MG63 (cell line): ENCODE results near the gene CYBRD1. TPM values are rescaled to one million over a fixed set of nuclear protein-coding genes. Genes with fewer than 3 reads are reported as not detected.
"Not testable (repeated sequence)": the region's sequence is repeated elsewhere in the genome, so short reads cannot be mapped to it uniquely, and the experiment has no call there.

Source experiments
- DNase-seq: peaks from one replicate; pipeline ENCODE4 v3.0.0-alpha.2; 2020
- H3K27me3 ChIP-seq: fragments of 250-450 bp; sonication (Bioruptor Pico); 2 replicates; pipeline ENCODE4 v1.5.1; 2020; ENCODE audit warnings: mild to moderate bottlenecking, moderate library complexity
- H3K36me3 ChIP-seq: fragments of 250-450 bp; sonication (Bioruptor Pico); 2 replicates; pipeline ENCODE4 v1.5.1; 2020; ENCODE audit warnings: mild to moderate bottlenecking, moderate library complexity
- H3K4me3 ChIP-seq: fragments of 250-450 bp; sonication (Bioruptor Pico); 2 replicates; pipeline ENCODE4 v1.5.1; 2020; ENCODE audit warnings: mild to moderate bottlenecking, moderate library complexity
- H3K9me3 ChIP-seq: fragments of 250-450 bp; sonication (Bioruptor Pico); 2 replicates; pipeline ENCODE4 v1.5.1; 2020; ENCODE audit warnings: mild to moderate bottlenecking, moderate library complexity
- total RNA-seq: library from RNA; depleted of rRNA; stranded (reverse); fragments of >200 nt; shearing (Covaris generic); gene quantifications from 2 replicates; pipeline ENCODE4 v1.2.3, GENCODE V29; 2014; ENCODE audit warnings: low replicate concordance; rRNA removed

Gene CYBRD1, protein sequence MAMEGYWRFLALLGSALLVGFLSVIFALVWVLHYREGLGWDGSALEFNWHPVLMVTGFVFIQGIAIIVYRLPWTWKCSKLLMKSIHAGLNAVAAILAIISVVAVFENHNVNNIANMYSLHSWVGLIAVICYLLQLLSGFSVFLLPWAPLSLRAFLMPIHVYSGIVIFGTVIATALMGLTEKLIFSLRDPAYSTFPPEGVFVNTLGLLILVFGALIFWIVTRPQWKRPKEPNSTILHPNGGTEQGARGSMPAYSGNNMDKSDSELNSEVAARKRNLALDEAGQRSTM
- 56.3 and 58.5 TPM in 2 replicates for total RNA-seq

DNA sequence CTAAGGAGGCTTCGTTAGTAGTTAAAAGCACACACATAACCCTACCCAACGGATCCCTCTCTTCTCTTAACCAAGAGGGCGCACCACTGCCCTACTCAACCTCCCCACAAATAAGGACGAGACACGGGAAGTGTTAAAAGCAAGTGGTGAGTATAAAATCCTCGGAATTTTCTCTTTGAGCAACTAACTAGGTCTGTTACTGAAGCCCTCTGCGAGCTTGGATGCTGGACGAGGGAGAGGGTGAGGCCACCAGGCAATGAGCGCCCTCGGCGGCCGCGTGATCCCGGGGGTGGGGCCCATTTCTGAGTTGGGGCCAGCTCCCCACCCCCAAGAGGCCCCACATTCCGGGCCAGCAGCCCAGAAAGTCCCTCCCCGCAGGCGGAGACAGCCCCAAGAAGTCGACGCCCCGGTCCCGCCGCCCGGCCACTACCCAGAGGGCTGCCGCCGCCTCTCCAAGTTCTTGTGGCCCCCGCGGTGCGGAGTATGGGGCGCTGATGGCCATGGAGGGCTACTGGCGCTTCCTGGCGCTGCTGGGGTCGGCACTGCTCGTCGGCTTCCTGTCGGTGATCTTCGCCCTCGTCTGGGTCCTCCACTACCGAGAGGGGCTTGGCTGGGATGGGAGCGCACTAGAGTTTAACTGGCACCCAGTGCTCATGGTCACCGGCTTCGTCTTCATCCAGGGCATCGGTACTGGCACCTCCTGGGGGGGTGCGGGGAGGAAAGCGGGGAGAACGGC, at the start of gene CYBRD1:
Gene CYBRD1, plus strand, starts transcription at position 423 of the 736 bp plus-strand sequence. Its CDS starts 72 bp downstream, at position 495.
- Histone ChIP-seq H3K9me3 (no peaks in the 10 kb centered on the region), H3K36me3 (peaks cover 7% of the 10 kb centered on the region), H3K4me3 (peak within 1 kb of the TSS; percentile 84), H3K27me3 (no peaks in the 10 kb centered on the region)
- DNase-seq, result peak; percentile 88

DNA sequence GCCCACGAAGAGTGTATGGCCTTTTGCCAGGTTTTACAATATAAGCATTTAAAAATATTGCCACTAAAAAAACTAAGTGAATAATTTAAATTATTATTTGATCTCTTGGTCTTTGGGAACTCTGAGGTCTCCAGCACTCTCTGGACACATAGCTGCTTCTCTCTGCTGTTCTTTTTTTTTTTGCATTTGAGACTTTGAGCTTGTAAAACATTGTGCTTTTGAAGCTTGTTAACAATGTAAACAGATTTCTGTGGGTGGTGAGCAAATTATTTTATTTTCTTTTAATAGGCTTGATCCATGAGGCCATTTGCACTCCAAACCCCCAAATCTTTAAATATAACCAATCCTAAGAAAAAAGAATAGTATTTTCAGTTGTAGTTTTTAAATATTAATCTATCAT, 46.3 kb upstream of the CYBRD1 start:
- H3K36me3 ChIP-seq, result peaks cover 46% of the 10 kb centered on the region
- H3K27me3 ChIP-seq, result no peaks in the 10 kb centered on the region
- no peaks in the 10 kb centered on the region for H3K9me3 ChIP-seq
- DNase-seq, result no peak
- H3K4me3 ChIP-seq, result no peak overlapping the region

DNA sequence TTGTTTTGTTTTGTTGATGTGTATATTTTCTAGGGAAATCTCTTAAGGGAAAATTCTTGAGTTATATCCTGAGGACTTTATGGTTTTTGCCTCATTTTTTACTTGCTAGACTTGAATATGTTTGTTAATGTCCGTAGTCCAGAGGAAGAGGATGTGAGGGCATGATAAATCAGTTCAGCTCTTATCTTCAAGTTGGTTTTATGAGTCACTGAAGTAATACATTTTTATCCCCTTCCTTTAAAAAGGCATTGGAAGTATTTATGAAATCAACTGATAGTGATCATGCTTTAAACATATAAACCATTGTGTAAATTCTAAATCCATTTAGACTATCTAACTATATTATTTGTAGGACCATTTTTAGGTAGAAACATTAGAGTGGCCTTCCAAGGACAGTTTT, 43.9 kb upstream of the CYBRD1 start:
- Histone ChIP-seq H3K4me3 (no peak overlapping the region), H3K36me3 (peaks cover 33% of the 10 kb centered on the region)
- no peak for DNase-seq

DNA sequence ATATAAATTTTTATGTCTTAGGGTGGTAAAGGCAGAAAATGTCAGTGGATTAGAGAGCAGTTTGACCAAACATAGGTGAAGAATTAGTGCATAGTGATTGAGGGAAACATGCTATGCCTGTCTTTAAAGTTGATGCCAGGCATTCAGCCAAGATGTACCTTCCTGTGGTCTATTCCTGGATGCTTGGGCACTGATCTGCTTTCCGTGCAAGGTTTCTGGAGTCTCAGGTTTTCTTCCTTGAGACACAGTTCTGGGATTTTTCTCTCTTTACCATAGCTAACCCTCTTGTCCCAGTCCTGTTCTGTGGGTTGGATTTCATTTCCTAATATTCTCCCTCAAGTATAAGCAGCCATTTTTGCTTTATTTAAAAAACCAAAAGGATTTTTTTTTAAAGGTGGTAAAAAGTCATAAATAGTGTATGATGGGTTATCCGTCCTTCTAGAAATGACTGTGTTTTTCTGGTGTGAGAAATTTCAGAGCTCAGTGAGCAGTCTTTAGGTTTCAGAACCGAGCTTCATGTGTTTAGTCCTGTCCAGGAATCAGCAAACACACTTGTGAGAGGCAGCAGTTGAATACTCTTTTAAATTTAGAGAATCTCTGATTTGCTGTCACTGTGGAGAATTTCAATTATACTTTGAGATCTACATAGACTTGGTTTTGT, 43.0 kb upstream of the CYBRD1 start:
- Histone ChIP-seq H3K36me3 (peaks cover 26% of the 10 kb centered on the region), H3K9me3 (no peaks in the 10 kb centered on the region), H3K27me3 (no peaks in the 10 kb centered on the region), H3K4me3 (no peak overlapping the region)
- no peak for DNase-seq

More for the DNA sequence above, 43.9 kb upstream of the CYBRD1 start:
- no peaks in the 10 kb centered on the region for H3K9me3 ChIP-seq
- H3K27me3 ChIP-seq, result no peaks in the 10 kb centered on the region

DNA sequence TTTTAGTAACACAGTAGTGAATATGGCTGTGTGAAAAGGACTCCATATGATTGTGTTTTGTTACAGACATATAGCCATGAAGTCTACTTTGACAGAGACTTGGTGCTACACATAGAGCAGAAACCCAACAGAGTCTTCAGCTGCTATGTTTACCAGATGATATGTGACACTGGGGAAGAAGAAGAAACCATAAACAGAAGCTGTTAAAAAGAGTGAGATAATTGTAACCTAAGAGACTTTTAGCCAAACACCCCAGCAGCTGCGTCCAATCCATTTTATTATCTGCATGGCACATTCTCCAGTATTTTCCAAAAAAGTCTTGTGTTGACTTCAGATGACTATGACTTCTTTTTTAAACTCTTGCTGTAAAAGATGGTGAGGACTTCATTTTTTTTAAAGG, 41.4 kb upstream of the CYBRD1 start:
- Histone ChIP-seq H3K9me3 (no peaks in the 10 kb centered on the region), H3K27me3 (no peaks in the 10 kb centered on the region), H3K4me3 (no peak overlapping the region), H3K36me3 (peaks cover 17% of the 10 kb centered on the region; the same call in 1 of the 2 replicates)
- no peak for DNase-seq

DNA sequence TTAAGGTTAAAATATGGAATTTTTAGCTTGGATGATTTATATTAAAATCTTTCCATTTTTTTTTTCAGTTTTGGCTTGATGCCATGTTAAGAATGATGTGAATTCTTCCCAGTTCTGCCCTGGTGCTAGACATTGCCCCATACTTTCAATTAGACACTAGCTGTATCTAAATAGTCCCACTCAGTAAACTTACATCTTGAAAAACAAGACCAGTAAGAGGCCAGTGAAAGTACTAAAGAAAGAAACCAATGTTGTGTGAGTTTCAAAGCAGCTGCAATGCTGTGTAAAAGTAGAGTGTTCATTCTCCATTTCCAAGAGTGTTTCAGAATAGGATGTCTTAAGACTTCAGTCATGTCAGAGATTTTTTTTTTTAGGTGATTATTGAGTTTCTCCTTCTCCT, 40.0 kb upstream of the CYBRD1 start:
- H3K27me3 ChIP-seq, result no peaks in the 10 kb centered on the region
- peaks cover 14% of the 10 kb centered on the region; the same call in 1 of the 2 replicates for H3K36me3 ChIP-seq

DNA sequence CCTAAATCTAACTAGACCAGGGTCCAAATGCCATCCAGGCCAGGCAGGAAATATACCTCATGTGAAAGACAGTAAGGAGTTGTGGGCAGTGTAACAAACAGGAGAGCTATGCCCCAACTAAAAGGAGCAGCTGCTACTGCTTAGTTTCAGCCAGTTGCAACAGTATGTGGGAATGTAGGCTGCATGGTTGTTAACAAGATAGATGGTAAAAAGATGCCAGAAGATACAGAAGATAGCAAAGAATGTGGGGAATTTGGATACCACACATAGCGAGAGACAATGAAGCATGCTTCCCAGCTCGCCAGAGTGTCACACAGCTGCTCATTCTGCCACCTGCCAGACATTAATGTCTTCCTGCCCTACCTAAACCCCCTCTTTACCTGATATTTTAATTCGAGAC, 39.4 kb upstream of the CYBRD1 start:
- H3K9me3 ChIP-seq, result no peaks in the 10 kb centered on the region
- no peaks in the 10 kb centered on the region for H3K27me3 ChIP-seq
- peaks cover 14% of the 10 kb centered on the region; the same call in 1 of the 2 replicates for H3K36me3 ChIP-seq
- H3K4me3 ChIP-seq, result no peak overlapping the region
- DNase-seq, result no peak

More for the DNA sequence above, 40.0 kb upstream of the CYBRD1 start:
- H3K4me3 ChIP-seq, result no peak overlapping the region
- H3K9me3 ChIP-seq, result no peaks in the 10 kb centered on the region
- DNase-seq, result no peak

DNA sequence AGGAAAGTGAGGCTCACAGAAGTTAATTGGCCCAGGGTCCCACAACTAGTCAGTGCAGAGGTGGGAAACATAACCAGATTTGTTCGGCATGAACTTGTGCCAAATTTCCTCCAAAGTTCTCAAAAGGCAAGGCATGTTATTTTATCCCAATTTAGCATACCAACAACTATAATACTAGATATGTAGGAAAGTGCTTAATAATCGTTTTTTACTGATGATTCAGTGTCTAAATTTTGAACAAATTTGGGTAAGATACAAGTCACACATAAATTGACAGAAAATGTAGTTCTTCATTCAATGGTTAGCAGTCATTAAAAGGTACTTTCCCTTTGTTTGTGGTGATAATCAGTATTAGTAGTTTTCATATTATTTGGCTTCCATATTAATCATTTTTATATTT, 38.5 kb upstream of the CYBRD1 start:
- Histone ChIP-seq H3K36me3 (peaks cover 14% of the 10 kb centered on the region; the same call in 1 of the 2 replicates), H3K4me3 (no peak overlapping the region), H3K9me3 (no peaks in the 10 kb centered on the region), H3K27me3 (no peaks in the 10 kb centered on the region)
- no peak for DNase-seq

DNA sequence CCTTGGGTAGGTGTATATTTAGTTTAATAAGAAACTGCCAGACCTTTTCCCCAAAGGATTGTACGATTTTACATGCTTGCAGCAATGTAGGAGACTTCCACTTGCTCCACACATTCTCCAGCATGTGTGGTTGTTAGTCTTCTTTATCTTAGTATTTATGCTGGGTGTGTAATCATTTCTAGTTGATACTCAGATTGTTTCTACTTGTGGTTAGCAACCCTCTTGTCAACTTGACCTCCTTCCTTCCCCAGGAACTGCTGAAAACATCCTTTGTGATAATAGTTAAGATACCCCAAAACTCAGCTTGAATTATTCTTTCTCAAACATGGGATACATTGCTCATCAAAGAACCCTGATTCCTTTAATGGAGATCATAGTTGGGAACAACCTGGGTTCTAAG, 37.2 kb upstream of the CYBRD1 start:
- H3K4me3 ChIP-seq, result no peak overlapping the region
- no peaks in the 10 kb centered on the region for H3K27me3 ChIP-seq
- H3K36me3 ChIP-seq, result peaks cover 11% of the 10 kb centered on the region; the same call in 1 of the 2 replicates
- H3K9me3 ChIP-seq, result no peaks in the 10 kb centered on the region
- DNase-seq, result no peak

DNA sequence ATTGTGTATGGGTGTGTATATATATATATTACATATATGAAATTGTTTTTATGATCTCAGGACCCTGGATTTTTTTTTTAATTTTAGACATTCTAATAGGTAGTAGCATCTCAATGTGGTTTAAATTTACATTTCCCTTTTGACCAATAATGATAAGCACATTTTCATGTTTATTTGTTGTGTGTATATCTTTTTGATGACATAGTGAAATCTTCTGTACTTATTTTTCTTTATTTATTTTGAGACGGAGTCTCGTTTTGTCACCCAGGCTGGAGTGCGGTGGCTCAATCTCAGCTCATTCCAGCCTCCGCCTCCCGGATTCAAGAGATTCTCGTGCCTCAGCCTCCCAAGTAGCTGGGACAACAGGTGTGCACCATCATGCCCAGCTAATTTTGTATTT, 35.1 kb upstream of the CYBRD1 start:
- DNase-seq, result no peak
- Histone ChIP-seq H3K4me3 (no peak overlapping the region), H3K27me3 (no peaks in the 10 kb centered on the region), H3K9me3 (no peaks in the 10 kb centered on the region), H3K36me3 (no peaks in the 10 kb centered on the region; the same call in 1 of the 2 replicates)

DNA sequence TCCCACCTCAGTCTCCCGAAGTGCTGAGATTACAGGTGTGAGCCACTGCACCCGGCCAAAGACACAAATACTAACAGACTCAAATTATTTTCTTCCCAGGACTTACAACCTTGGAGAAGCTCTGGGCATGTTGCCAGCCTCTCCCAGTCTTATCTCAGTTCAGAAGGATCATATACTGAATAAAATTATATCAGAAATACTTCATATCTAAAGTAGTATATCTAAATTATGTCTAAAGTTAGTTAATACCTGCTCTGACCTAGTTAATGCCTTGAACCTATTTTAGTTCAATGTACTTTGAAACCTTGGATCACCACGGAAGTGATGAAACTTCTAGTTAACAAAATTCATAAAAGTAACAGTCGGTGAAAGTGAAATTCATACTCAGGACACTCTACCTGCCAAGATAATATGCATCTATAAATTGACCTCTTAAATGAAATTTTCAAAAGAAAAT, 34.4 kb upstream of the CYBRD1 start:
- no peak overlapping the region for H3K4me3 ChIP-seq
- H3K36me3 ChIP-seq, result no peaks in the 10 kb centered on the region; the same call in 1 of the 2 replicates
- DNase-seq, result no peak
- H3K27me3 ChIP-seq, result no peaks in the 10 kb centered on the region
- H3K9me3 ChIP-seq, result no peaks in the 10 kb centered on the region

DNA sequence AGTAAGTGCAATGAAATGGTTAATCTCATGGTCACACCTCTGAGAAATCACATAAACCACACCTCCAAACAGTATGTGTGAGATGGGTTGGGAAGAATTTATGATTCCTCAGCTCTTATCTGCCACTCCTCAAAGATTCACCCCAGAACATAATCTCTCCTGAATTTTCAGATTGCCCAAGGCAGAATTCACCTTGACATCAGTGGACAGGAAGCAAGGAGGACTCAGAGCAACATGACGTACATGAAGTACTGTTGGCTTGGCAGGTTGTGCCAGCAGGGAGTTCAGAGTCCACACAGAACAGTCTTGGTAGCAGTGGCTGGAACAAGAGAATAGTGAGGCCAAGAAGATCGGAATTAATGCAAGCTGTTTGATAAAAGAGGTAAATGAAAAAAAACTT, 31.7 kb upstream of the CYBRD1 start:
- H3K36me3 ChIP-seq, result no peaks in the 10 kb centered on the region; the same call in 1 of the 2 replicates
- DNase-seq, result no peak
- H3K9me3 ChIP-seq, result no peaks in the 10 kb centered on the region
- no peaks in the 10 kb centered on the region for H3K27me3 ChIP-seq
- no peak overlapping the region for H3K4me3 ChIP-seq

DNA sequence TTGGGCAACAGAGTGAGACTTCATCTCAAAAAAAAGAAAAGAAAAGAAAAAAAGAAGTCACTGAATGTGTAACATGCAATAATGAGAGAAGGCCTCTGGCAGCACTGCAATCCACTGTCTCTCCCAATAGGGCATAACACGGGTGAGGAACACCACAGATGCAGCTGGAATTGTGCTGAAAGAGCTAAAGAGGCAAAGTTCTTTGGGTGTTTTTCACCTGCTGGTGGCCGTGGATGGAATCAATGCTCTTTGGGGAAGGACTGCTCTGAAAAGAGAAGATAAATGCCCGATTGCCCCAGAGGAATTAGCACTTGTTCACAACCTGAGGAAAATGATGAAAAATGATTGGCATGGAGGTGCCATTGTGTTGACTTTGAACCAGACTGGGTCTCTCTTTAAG, 31.0 kb upstream of the CYBRD1 start:
- H3K4me3 ChIP-seq, result no peak overlapping the region
- H3K27me3 ChIP-seq, result no peaks in the 10 kb centered on the region
- no peaks in the 10 kb centered on the region; the same call in 1 of the 2 replicates for H3K36me3 ChIP-seq
- DNase-seq, result no peak
- H3K9me3 ChIP-seq, result no peaks in the 10 kb centered on the region

DNA sequence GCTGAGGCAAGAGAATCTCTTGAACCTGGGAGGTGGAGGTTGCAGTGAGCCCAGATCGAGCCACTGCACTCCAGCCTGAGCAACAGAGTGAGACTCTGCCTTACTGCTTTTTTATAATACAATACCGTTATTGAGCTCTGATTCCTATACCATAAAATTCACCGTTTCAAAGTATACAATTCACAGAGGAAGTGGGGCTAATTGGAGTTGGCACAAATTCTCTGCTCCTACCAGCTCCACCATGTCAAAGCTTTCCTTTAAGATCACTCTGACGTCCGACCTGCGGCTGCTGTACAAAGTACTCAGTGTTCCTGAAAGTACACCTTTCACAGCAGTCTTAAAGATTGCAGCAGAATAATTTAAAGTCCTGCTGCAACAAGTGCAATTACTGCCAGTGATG, 29.6 kb upstream of the CYBRD1 start:
- H3K36me3 ChIP-seq, result no peaks in the 10 kb centered on the region
- H3K27me3 ChIP-seq, result no peaks in the 10 kb centered on the region
- DNase-seq, result no peak
- no peak overlapping the region for H3K4me3 ChIP-seq
- H3K9me3 ChIP-seq, result no peaks in the 10 kb centered on the region

DNA sequence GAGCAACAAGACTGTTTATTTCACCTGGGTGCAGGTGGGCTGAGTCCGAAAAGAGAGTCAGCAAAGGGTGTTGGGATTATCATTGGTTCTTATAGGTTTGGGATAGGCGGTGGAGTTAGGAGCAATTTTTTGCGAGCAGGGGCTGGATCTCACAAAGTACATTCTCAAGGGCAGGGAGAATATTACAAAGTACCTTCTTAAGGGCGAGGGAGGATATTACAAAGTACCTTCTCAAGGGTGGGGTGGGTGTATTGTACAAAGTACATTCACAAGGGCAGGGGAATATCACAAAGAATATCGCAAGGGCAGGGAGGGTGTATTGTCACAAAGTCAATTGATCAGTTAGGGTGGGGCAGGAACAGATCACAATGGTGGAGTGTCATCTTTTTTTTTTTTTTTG, 24.6 kb upstream of the CYBRD1 start:
- H3K27me3 ChIP-seq, H3K36me3 ChIP-seq, H3K9me3 ChIP-seq, H3K4me3 ChIP-seq, DNase-seq: not testable (repeated sequence)

DNA sequence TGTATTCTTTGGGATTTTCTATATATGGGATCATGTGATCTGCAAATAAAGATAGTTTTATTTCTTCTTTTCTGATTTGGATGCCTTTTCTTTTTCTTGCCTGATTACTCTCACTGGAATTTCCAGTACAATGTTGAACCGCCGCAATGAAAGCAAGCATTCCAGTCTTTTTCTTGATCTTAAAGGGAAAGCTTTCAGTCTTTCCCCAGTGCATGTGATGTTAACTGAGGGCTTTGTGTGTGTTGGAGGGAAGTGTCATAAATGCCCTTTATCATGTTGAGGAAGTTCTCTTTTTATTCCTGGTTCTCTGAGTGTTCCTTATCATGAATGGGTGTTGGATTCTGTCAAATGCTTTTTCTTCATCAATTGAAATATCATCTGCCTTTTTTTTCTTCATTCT, 16.9 kb upstream of the CYBRD1 start:
- DNase-seq, result no peak
- Histone ChIP-seq H3K9me3 (no peaks in the 10 kb centered on the region), H3K36me3 (no peaks in the 10 kb centered on the region), H3K4me3 (no peak overlapping the region), H3K27me3 (0 out of 2 replicates have a peak, but pooled peaks cover 3% of the 10 kb centered on the region)
